Right renal cortex interstitium (tissue), 3 donors: ENCODE results near the gene ZBTB16. TPM values are rescaled to one million over a fixed set of nuclear protein-coding genes. Genes with fewer than 3 reads are reported as not detected.

Experiments used
- DNase-seq, 3 donors: peaks; one replicate each; pipeline ENCODE4 v3.0.0-alpha.2; 2013; ENCODE audit warnings: low read depth in 3 of 3, low spot score in 2 of 3
- polyA plus RNA-seq, 3 donors: library from polyadenylated mRNA; unstranded; fragments of 120-200 nt; gene quantifications; one replicate each; pipeline ENCODE4 v1.2.1, GENCODE V29; 2013; ENCODE audit not compliant: insufficient read length in 3 of 3

ZBTB16 gene
- polyA plus RNA-seq, 3 donors: 1.1 to 1.8 (median 1.4) TPM

DNA sequence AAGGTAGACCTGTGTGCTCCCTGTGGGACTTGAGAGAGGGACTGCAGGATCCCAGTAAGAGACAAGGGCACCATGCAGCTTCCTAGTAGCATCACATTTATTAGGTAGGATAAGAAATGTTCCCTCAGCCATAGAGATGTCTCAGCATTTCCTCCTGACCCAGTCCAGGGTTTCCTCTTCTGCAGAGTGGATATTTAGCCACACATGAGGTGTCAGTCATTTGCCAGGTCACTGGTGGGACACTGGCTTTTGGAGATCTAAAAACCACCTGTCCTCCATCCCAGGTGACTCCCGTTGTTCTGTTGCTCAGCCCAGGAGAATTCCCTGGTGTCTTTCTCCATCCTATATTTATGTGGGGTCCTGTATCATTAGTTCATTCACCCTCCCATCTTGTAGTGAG is 119.1 kb downstream of the ZBTB16 start:
- DNase-seq: no peak

DNA sequence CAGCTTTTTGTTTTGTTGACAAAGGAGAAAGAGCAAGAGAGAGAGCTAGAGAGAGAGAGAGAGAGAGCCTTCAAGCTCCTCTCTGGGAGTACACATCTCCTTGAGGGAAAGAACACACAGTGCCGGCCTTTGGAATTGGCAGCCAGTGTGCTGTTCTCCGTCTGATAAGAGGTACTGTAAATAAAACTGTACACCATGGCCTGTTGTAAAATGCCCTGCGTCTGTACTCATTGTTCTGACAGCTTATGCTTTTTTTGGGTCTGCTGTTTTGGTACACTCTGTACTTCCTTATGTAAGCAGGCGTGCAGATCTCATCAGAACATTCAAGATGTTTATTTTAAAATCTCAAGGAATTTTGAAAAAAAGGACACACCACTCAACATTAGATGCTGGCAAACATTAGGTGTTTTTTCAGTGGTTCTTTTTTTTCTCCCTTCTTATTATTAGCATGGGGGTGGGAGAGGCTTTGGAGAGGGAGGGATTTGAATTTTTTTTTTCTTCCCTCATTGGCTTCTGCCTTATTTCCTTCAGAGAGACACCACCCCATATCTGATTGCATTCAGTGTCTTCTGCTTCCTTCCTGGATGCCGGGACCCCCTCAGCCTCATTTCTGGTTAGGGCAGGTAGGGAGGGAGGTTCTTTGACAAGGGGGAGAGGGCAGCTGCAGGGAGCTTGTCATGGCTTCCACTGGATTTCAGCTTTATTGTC is 119.9 kb downstream of the ZBTB16 start:
- DNase-seq: no peak

DNA sequence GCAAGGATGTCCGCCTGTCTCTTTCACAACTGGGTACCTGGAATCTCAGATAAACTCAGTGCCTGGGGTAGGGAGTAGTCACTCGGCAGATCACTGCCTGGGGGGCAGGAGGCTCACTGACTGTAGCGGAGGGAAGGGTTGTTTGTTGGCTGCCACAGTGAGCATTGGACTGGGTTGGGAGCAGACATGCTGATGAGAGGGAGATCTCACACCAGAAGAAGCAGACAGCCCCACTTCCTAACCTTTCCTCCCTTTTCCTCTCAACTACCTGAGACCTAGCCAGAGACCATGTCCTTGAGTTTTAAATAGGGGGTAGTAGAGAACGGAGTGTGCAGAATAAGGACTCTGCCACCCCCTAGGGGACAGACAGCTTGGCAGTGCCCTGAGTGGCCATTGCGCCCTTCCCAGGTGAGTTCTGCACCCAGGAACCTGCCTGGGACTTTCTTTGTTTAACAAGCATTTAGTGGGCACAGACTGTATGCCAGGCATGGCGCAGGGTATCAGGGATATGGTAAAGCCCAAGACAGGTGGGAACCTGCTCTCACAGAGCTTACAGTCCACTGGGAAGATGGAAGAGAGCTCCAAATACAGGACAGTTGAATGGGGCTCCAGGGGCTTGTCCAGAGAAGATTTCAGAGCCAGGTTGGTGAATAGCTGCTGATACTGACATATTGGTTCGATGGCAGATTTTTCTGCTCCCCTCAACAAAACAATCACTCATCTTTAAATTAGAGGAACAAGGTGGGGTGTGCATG is 121.0 kb downstream of the ZBTB16 start:
- DNase-seq: no peak

DNA sequence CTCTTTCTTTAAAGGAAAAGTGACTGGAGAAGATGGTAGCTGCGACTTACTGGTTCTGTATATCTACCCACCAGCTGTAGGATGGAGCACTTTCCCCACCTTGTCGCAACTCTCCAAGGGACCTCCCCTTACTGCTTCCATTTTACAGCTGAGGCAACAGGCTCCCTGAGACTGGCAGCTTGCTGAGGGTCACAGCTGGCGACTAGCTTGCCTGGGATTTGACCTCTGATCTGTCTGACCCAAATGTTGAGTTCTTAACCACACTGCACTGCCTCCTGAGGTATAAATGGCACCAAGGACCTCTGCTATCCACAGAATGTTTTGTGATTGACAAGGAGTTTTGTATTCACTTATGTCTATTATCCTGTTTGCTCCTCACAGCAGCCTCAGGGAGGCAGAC is 121.7 kb downstream of the ZBTB16 start:
- no peak for DNase-seq

DNA sequence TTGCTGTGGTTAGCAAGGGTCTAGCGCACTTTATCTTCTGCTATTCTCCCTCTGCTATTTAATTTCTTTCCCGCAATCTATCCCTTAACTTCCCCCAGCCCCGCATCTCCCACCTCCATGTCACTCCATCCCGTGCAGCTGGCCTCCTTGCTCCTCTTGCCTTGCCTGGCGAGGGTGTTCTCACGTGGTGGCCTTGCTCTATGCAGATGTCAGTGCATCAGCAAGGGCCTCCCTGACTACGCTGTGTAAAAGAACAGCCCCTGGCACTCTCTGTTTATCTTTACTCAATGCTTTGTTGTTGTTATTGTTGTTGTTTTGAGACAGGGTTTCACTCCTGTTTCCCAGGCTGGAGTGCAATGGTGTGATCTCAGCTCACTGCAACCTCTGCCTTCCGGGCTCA is 122.2 kb downstream of the ZBTB16 start:
- DNase-seq: no peak

DNA sequence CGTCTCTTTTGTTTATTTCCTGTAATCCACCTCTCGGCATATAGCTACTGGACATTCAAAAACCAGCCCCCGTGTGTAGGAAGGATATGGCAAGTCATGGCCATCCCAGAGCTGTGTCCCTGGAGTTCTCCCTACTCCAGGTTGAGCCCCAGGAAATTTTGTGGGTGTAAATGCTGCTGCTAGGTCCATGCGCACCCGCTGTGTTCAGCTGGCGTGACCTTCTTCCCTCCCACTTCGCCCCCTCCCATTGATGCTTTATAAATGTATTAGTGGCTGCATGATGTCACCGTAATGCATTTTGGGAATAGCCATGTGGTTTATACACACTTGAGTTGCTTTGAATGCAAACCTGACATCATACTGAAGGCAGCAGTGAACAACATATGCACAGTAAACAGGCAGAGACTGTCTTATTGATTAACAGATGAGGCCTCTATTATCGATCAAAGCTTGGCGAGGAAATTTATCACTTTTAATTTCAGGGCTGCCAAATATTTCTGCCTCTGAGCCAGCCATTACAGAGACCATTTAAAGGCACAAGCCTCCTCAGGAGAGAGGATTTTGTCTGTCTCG is 123.0 kb downstream of the ZBTB16 start:
- DNase-seq: no peak

DNA sequence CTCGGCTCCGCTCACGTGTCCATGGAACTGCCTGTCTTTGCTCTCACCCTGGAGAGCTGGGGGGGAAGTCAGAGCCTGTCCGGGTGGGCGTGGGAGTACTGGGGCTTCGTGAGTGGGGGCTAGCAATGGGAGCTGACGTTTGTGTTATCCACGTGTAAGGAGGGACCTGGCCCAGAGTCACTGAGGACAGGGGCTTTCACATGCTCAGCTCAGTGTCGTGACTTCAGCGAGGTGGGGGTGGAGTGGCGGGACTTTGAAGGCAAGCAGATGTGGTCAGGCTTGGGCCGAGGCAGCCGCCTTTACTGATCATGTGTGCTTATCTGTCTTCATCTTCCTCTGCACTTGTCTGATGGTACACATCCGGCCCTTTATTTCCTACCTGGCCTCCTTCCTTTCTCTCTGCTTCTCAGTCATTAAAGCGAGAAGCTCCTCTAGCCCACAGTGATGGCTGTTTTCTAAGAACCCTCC is 123.6 kb downstream of the ZBTB16 start:
- DNase-seq: no peak

DNA sequence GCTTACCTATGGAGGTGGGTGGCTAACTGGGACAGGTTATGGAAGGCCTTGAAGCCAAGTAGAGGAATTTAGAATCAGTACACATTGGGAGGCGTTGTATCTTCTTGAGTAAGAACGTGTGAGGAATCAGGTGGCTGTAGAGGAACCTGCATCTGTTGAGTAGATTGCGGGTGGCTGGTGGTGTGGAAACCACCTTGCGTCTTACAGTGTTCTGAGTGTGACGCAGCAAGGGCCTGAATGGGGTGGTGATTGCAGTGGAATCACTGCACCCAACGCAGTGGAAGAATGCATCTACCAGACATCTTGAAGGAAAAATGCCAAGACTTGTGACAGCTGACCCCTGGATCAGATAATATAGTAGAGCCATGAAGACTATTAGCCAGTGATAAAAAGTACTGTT is 125.9 kb downstream of the ZBTB16 start:
- no peak for DNase-seq

DNA sequence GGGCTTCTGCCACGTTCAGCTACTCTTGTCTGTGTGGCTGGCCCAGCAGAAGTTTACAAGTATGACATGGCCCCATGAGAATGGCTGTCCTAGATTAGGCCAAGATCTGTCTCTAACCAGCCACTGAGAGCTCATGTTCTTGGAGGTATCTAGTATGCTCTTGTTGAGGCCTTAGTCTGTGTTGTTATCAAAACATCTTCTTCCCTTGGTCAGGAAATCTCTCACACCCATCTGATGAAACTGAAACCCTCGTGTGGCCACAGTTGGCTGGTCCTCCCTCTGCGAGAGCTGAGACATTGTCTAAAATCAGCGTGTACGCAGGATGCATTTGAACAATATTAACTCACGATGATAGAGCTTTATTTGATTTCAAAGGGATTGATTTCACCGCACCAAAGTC is 127.7 kb downstream of the ZBTB16 start:
- DNase-seq: no peak

DNA sequence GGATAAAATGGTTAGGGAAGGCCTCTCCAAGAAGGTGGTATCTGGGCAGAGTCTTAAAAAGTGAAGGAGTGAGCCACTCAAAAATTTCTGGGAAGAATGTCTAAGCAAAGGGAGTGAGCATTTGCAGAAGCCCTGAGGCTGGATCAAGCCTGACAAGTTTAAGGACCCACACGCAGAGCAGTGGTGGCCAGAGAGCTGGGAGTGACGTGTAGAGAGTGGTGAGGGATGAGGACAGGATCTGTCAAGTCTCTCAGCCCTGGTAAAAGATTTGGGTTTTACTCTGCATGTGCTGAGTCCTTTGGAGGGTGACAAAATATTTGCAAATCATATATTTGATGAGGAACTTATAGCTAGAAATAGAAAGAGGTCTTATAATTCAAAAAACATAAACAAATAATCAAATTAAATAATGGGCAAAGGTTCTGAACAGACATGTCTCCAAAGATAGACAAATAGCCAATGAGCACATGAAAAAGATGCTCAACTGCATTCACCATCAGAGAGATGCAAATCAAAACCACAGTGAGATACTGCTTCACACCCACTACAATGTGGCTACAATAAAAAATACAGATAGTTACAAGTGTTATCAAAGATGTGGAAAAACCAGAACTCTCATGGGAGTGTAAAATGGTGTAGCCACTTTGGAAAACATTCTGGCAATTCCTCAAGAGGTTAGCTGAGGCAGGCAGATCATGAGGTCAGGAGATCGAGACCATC is 129.5 kb downstream of the ZBTB16 start:
- no peak for DNase-seq

DNA sequence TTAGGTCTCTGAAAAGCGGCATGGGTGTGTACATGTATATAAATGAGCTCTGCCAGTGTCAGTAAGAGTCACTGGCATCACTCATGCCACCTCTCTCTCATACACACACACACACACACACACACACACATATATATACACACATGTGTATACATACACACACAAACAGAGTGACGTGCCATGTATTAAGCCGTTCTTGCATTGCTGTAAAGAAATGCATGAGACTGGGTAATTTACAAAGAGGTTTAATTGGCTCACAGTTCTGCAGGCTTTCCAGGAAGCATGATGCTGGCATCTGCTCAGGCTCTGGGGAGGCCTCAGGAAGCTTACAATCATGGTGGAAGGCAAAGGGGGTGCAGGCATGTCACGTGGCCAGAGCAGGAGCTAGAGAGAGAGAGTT is 131.1 kb downstream of the ZBTB16 start:
- DNase-seq: no peak

DNA sequence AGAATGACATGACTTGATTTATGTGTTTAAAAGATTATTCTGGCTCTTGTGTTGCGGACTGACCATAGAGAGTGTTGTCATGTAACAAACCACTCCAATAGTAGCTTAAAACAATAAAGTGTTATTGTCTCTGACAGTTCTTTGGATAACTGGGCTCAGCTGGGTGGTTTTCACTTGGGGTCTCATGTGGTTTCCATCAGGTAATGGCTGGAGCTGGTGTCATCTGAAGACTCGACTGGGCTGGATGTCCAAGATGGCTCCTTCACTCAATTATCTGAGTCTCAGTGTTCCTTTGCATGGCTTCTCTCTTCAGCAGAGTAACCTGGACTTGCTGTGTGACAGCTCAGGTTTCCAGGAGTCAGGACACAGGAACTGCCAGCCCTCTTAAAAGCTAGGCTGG is 132.4 kb downstream of the ZBTB16 start:
- no peak for DNase-seq

DNA sequence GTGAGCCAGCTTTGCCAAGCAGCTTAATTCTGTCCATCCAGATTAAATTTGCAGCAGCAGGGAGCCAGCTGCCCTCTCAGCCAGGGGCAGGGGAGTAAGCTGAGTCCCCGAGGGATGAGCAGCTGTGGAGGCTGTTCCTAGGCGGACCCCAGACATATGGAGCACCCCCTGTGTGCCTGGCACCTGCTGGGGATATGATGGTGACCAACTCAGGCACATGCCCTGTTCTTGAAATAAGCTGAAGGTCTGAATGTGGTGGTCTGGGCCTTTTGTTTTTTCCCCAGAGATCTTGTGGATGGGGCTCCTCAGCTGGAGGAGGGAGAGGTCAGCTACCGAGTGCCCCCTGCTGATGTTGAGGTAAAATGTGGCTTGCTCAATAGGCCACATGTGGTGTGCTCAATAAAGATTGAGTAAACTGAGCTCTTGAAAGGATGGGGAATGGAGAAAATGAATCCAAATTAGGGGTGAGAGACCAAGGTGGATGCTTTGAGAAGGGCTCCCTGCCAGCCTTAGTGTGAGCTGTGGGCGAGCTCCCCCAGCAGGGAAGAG is 133.4 kb downstream of the ZBTB16 start:
- no peak for DNase-seq

DNA sequence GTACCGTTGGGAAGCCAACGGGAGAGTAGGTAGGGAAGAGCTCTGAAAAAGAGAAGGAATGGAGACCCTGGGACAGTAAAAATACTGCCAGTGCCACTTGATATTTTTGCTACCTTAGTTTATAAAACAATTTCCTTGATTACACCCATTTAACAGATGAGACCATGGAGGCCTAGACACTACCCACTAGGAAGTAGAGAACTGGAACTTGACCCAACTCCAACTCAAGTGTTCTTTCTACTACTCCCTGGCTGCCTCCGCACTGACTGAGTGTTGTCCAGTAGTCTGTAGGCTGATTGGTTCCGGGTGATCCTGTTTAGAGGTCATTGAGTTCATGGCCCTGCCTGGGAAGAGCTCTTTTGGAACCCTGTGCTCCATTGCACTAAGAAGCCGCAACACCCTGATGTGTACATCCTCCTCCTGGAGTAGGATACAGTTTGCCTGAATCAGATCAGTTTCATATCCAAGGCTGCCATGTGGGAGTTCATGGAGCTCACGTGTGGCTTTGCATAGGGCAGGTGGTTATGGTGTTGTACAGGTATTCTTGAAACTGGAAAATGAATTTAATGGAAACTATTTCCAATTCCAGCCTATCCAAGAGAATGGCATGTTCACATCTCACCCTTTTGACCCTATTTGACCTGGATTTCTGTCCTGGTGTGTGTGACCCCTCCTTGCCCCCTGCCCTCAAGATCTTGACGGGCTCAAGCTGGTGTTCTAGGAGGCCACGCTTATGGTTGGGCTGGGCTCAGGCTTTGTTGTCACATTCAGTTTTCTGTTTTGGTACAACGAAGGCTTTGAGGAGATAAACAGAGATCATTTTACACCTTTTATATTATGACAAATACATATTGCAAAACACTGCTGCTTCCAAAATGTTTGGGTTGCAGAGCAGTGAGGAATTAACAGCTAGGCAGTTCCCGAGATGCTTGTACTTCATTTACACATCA is 134.5 kb downstream of the ZBTB16 start:
- DNase-seq: no peak

DNA sequence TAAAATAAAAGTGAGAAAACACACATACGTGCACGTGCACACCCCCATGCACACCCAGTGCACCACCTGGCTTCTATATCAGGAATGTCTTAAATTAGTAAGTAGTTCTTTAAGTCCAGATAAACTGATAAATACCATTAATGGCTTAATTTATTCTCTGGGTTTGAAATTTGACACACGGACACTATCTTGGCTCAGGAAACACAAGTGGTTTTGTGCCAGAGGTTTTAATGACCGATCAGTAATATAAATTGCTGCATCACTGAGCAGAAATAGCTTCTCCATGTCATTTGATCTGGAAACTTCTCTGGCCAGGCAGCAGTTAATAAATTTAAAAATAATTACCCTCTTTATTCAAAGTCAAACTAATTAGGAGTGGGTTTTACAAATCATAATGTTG is 135.2 kb downstream of the ZBTB16 start:
- DNase-seq: no peak

DNA sequence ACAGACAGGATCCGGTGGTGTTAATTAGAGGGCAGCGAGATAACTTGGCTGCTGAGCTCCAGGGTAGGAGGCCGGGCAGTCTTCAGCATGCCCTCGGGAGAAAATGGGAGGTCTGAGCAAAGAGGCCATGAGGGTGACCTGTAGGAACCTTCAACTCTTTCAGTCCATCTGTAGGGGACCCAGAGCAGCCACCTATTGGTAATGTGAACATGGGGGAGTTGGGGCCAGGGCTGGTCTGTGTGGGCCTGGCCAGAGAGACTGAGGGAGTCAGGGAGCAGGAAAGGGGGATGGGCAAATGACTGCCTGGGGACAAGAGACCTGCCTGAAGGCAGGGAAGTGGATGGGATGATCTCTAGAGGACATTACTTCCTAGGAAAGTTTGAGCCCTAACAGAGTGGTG is 135.6 kb downstream of the ZBTB16 start:
- DNase-seq: no peak

DNA sequence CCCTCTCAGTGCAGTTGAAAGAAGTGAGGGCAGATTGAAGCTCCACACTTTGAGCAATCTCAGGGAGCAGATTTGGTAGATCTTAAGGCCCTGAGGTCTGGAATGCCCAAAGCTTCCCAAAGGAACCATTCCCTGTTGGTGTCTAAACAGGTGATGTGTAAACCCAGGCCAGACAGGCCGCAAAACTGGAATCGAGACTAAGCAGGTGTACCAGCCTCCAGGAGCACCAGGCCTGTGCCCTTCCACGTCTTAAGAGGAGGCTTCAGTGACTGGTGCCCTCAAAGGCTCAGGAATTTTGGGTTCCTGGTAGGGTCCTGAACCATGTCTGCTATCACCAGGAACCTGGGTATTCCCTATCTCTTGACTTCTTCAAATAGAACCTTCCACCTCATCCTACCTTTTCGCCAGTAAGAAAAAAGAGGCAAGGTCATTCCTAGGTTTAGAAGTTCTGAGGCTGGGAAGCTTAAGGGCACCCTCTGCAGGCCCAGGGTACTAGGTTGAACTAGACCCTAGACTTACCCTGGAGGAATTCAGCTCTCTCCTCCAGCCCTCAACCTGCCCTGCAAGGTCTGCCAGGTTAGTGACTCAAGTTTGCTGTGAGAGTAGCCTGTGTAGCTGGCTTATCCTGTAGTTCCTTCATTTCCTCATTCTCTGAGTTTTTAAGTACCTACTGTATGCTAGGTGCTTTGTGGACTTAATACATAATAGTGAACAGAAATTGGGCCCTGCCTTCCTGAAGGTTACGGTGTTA is 136.6 kb downstream of the ZBTB16 start:
- no peak for DNase-seq

DNA sequence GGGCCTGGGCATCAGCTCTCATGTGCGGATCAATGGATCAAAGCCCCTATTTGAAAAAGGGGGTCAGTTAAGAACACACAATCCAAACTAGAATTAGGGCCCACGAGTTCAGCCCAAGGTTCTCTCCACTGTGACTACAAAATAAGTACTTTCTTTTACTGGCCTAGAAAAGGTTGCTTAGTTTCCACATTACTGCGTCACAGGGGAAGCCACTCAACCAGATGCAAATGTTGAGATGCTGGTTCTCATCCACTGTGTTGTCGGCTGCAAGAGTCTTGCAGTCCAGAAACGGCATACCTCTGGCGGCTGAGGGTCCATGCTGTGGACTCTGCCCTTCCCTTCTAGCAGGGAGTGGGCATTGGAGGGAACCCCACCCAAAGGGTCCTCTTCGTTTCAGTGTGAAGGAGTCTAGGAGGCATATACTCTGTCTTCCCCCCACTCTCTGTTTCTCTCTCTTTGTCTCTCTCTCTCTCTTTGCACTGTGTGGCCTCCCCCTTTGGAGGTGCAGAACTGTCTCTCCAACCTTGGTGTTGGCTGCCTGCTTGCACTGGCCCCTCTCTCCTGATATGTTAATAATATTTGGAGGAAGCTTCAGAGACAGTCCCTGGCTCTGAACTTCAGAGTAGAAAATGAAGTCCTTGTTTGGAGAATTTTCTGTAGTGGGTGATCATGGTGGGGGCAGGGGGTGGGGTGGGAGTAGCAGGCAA is 137.6 kb downstream of the ZBTB16 start:
- no peak for DNase-seq
